Peyer's patch (tissue), 4 donors: ENCODE data around the gene CARMIL1.

Source experiments
- POLR2A ChIP-seq, 2 donors: fragments of 450-650 bp; IDR thresholded peaks; one replicate each; pipeline ENCODE4 v1.5.1; 2017; ENCODE audit warnings: antibody characterized with exemption in 2 of 2, mild to moderate bottlenecking in 2 of 2, moderate library complexity in 2 of 2
- TF ChIP-seq, protein P1 (sequence below), 6 experiments: fragments of 450-650 bp in 4 of 6; fragments of 200-600 bp in 2 of 6; sonication (generic) in 1 of 6; IDR thresholded peaks; one replicate each; pipeline ENCODE4 v1.5.1; 2017 to 2019; ENCODE audit warnings: antibody characterized with exemption in 6 of 6, mild to moderate bottlenecking in 3 of 6, moderate library complexity in 1 of 6

DNA sequence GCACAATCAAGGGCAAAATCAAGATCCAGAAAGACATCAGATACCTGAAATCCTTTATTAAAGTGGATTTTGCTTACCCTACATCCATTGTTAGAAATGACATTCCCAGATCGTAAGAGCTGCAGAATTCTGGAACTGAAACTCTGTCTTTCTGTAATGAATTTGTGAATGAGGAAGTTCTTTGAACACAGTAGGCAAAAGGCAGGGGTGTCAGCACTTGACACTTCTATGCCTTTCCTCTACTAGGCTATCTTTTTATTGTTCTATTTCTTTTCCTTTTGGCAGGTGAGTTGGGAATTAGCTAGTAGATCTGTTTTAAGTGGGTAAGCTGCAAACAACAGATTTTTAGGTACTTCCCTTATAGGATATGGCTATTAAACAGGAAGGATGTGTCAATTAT is 126.3 kb downstream of the CARMIL1 start:
- TF ChIP-seq, protein P1, sequence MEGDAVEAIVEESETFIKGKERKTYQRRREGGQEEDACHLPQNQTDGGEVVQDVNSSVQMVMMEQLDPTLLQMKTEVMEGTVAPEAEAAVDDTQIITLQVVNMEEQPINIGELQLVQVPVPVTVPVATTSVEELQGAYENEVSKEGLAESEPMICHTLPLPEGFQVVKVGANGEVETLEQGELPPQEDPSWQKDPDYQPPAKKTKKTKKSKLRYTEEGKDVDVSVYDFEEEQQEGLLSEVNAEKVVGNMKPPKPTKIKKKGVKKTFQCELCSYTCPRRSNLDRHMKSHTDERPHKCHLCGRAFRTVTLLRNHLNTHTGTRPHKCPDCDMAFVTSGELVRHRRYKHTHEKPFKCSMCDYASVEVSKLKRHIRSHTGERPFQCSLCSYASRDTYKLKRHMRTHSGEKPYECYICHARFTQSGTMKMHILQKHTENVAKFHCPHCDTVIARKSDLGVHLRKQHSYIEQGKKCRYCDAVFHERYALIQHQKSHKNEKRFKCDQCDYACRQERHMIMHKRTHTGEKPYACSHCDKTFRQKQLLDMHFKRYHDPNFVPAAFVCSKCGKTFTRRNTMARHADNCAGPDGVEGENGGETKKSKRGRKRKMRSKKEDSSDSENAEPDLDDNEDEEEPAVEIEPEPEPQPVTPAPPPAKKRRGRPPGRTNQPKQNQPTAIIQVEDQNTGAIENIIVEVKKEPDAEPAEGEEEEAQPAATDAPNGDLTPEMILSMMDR (IDR thresholded peaks at IDR 0.05), result no peak
- no peak for TF ChIP-seq POLR2A (IDR thresholded peaks at IDR 0.05)
